ENCODE data around the gene SGMS1. TPM values are rescaled to one million over a fixed set of nuclear protein-coding genes. Genes with fewer than 3 reads are reported as not detected.
A peak's percentile ranks its signal among the peaks of the same experiment; 100 is the strongest.
"Not testable (repeated sequence)": the region's sequence is repeated elsewhere in the genome, so short reads cannot be mapped to it uniquely, and the experiment has no call there.

The SGMS1 gene
- total RNA-seq, 6 experiments from 2014 or later, result 13.6 to 49.8 (median 20.0) TPM

DNA sequence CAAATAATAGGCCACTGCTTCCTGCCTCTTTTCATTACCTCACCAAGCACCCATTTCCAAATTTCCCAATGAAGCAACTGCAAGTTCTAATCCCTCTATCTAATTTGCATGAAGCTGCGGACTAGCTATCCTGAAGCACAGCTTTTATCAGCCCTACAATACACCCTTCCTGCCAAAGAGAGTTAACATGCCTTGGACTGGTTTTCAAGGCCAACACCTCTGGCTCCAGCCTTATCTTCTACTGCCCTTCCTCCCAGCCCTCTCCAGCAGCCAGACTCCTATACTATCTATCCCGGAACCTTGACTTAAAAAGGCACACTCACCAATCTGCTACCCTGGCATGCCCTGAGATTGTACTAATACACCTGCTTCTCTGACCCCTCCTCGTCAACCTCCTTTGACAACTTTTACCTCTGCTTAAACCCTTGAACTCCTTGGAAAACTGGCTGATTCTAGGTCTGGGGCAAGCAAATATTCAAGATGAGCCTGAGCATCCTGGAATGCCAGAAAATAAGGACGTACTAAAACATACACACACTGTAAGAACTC lies 73.4 kb downstream of the SGMS1 start:
- ATAC-seq (peak; percentile 84 to 94 (median 90)), DNase-seq (peak in 1 of 3 donors; percentile 27)
- Histone ChIP-seq H3K4me1 (peaks cover 0 to 24% (median 10%) of the 10 kb centered on the region in 4 donors), H3K9me3 (no peaks in the 10 kb centered on the region), H3K4me3 (no peak overlapping the region), H3K27ac (peak overlapping the region in 1 of 3 donors; percentile 1), H3K36me3 (no peaks in the 10 kb centered on the region), H3K27me3 (no peaks in the 10 kb centered on the region)
- TF ChIP-seq POLR2A (IDR thresholded peaks at IDR 0.05), result no peak
- TF ChIP-seq, protein P1, sequence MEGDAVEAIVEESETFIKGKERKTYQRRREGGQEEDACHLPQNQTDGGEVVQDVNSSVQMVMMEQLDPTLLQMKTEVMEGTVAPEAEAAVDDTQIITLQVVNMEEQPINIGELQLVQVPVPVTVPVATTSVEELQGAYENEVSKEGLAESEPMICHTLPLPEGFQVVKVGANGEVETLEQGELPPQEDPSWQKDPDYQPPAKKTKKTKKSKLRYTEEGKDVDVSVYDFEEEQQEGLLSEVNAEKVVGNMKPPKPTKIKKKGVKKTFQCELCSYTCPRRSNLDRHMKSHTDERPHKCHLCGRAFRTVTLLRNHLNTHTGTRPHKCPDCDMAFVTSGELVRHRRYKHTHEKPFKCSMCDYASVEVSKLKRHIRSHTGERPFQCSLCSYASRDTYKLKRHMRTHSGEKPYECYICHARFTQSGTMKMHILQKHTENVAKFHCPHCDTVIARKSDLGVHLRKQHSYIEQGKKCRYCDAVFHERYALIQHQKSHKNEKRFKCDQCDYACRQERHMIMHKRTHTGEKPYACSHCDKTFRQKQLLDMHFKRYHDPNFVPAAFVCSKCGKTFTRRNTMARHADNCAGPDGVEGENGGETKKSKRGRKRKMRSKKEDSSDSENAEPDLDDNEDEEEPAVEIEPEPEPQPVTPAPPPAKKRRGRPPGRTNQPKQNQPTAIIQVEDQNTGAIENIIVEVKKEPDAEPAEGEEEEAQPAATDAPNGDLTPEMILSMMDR (IDR thresholded peaks at IDR 0.05), result no peak
- 36% methylated on average over 4 of the region's 4 CpGs for WGBS (ENCODE audit: insufficient coverage, low coverage, low lambda C conversion rate, missing lambda C conversion rate)
- intact Hi-C loops (cut with DNase I), result no loop called here

DNA sequence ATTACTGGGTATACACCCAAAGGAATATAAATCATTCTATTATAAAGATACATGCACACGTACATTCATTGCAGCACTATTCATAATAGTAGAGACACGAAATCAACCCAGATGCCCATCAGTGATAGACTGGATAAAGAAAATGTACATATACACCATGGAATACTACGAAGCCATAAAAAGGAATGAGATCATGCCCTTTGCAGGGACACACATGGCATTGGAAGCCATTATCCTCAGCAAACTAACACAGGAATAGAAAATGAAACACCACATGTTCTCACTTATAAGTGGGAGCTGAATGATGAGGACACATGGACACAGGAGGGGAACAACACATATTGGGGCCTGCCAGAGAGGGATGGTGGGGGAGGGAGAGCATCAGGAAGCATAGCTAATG lies 74.6 kb downstream of the SGMS1 start:
- DNase-seq; H3K36me3 ChIP-seq; H3K27ac ChIP-seq; H3K4me3 ChIP-seq; ATAC-seq; H3K27me3 ChIP-seq; H3K9me3 ChIP-seq; intact Hi-C loops (cut with DNase I): not testable (repeated sequence)
- 88% methylated on average over 3 of the region's 3 CpGs for WGBS (ENCODE audit: insufficient coverage, low coverage, low lambda C conversion rate, missing lambda C conversion rate)
- H3K4me1 ChIP-seq, result peaks cover 0 to 19% (median 6%) of the 10 kb centered on the region in 4 donors

DNA sequence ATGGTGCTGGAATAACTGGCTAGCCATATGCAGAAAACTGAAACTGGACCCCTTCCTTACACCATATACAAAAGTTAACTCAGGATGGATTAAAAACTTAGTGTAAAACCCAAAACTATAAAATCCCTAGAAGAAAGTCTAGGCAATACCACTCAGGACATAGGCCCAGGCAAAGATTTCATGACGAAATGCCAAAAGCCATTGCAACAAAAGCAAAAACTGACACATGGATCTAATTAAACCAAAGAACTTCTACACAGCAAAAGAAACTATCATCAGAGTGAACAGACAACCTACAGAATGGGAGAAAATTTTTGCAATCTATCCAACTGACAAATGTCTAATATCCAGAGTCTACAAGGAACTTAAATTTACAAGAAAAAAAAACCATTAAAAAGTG lies 75.3 kb downstream of the SGMS1 start:
- H3K9me3 ChIP-seq; H3K4me3 ChIP-seq; DNase-seq; ATAC-seq; H3K27ac ChIP-seq; intact Hi-C loops (cut with DNase I); H3K27me3 ChIP-seq; H3K36me3 ChIP-seq: not testable (repeated sequence)
- H3K4me1 ChIP-seq, result peaks cover 0 to 19% (median 6%) of the 10 kb centered on the region in 4 donors
- WGBS (ENCODE audit: insufficient coverage, low coverage, low lambda C conversion rate, missing lambda C conversion rate), result 90% methylated on average over 1 of the region's 1 CpG

DNA sequence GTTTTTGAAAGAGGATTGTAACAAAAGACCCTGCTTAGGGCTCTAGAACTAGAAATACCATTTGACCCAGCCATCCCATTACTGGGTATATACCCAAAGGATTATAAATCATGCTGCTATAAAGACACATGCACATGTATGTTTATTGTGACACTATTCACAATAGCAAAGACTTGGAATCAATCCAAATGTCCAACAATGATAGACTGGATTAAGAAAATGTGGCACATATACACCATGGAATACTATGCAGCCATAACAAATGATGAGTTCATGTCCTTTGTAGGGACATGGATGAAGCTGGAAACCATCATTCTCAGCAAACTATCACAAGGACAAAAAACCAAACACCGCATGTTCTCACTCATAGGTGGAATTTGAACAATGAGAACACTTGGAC lies 77.5 kb downstream of the SGMS1 start:
- H3K9me3 ChIP-seq; H3K27ac ChIP-seq; intact Hi-C loops (cut with DNase I); DNase-seq; H3K36me3 ChIP-seq; H3K4me3 ChIP-seq; ATAC-seq; H3K27me3 ChIP-seq: not testable (repeated sequence)
- WGBS (ENCODE audit: insufficient coverage, low coverage, low lambda C conversion rate, missing lambda C conversion rate), result 100% methylated on average over 1 of the region's 1 CpG
- H3K4me1 ChIP-seq, result peaks cover 0 to 19% (median 7%) of the 10 kb centered on the region in 4 donors

DNA sequence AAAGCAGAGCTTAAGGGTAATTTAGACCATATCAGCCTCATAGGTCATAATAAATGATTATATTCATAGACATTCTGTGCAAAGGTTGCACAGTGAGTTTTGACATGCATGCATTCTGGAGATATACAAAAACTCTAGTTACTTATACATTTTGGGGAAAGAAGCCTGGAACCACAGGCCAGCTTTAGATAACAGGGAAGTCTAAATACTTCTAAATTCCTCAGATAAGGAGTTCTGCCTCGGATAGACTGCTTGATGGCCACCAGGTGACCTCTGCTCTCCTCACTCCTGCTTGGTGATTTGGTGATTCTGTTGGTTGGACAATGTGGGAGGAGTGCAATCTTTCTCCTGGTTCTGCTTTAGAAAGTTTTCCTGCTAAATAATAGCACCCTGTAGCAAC lies 77.9 kb downstream of the SGMS1 start:
- intact Hi-C loops (cut with DNase I), result no loop called here
- no peaks in the 10 kb centered on the region for H3K36me3 ChIP-seq
- no peak overlapping the region for H3K27ac ChIP-seq
- ATAC-seq, result no peak
- H3K9me3 ChIP-seq, result no peaks in the 10 kb centered on the region
- peaks cover 0 to 18% (median 9%) of the 10 kb centered on the region in 4 donors for H3K4me1 ChIP-seq
- TF ChIP-seq POLR2A (IDR thresholded peaks at IDR 0.05), result no peak
- TF ChIP-seq, protein P1 (IDR thresholded peaks at IDR 0.05), result no peak
- WGBS (ENCODE audit: insufficient coverage, low coverage, low lambda C conversion rate, missing lambda C conversion rate), result 25% methylated on average over 1 of the region's 1 CpG
- no peak overlapping the region for H3K4me3 ChIP-seq
- DNase-seq, result no peak
- H3K27me3 ChIP-seq, result no peaks in the 10 kb centered on the region

DNA sequence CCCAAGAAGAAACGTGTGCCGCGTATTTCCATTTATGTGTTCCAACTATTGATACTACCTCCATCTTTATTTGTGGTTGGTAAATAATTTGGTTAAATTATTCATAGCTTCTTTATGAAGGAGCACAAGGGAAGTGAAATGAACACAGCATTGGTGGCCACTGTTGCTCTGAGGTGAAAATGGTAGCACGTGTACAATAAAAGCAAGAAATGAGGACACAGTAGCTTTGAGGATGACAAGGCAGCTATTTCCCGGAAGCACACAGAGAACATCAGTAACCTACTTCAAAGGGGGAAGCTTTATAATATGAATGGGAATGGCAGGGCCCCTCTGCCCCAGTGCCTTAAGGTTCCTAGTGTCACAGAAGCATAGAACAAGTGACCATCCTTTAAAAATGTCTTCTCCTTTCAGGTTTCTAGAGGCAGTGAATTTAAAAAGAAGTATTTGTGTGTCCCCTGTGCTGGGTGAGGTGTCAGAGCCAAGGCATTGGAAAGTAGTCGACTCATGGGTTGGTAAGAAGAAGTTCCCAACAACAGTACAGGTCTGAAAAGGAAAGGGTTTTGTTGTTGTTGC lies 78.8 kb downstream of the SGMS1 start:
- Histone ChIP-seq H3K36me3 (no peaks in the 10 kb centered on the region), H3K27ac (no peak overlapping the region), H3K9me3 (no peaks in the 10 kb centered on the region), H3K27me3 (no peaks in the 10 kb centered on the region), H3K4me3 (no peak overlapping the region), H3K4me1 (peaks cover 0 to 18% (median 4%) of the 10 kb centered on the region in 4 donors)
- TF ChIP-seq, protein P1 (IDR thresholded peaks at IDR 0.05), result no peak
- no peak for TF ChIP-seq POLR2A (IDR thresholded peaks at IDR 0.05)
- ATAC-seq (no peak), DNase-seq (no peak)
- intact Hi-C loops (cut with DNase I), result no loop called here
- 87% methylated on average over 6 of the region's 6 CpGs for WGBS (ENCODE audit: insufficient coverage, low coverage, low lambda C conversion rate, missing lambda C conversion rate)
